GM12878 (cell line): ENCODE data around the gene ZMIZ1. TPM values are rescaled to one million over a fixed set of nuclear protein-coding genes. Genes with fewer than 3 reads are reported as not detected.

Experiments used
- ATAC-seq: fragments of 200-7000 bp; cut with Tn5 transposase; 3 replicates; pipeline ENCODE4 v1.9.1; 2020; ENCODE audit warnings: mild to moderate bottlenecking, moderate library complexity
- BruUV-seq: library from RNA; stranded (reverse); fragments of 400-500 nt; replicated peaks from 2 replicates; lab custom pipeline; 2021; lab: Mats Ljungman, UMichigan
- CTCF ChIA-PET: fragments of 300-600 bp; sonication (Branson Sonifier 250); formaldehyde crosslinking; extraction: SDS; loops from one replicate; lab custom pipeline; 2021; ENCODE audit warnings: inconsistent platforms; lab: Yijun Ruan, JAX
- POLR2A ChIA-PET: fragments of 350-600 bp; formaldehyde crosslinking; extraction: SDS; loops from one replicate; lab custom pipeline; 2021; ENCODE audit warnings: inconsistent platforms; lab: Charles Lee
- RAD21 ChIA-PET: fragments of 300-600 bp; sonication (Branson Sonifier 250); formaldehyde crosslinking; loops from one replicate; lab custom pipeline; 2023; ENCODE audit warnings: antibody characterized with exemption; ENCODE audit not compliant: unreplicated experiment; lab: Charles Lee
- SMC1A ChIA-PET: fragments of 300-600 bp; sonication (Branson Sonifier 250); formaldehyde crosslinking; loops from one replicate; lab custom pipeline; 2023; ENCODE audit not compliant: unreplicated experiment, uncharacterized antibody; lab: Charles Lee
- DNase-seq: peaks from one replicate; pipeline ENCODE4 v3.0.0-alpha.2; 2011; ENCODE audit warnings: low read depth, low spot score
- FAIRE-seq: peaks from 3 replicates; lab custom pipeline; 2011; peaks lifted over from hg19 to GRCh38; lab: Jason Lieb, UNC
- H2AFZ ChIP-seq: 2 replicates; pipeline ENCODE4 v1.6.0; 2011; ENCODE audit warnings: low read depth, low read length, control low read depth; ENCODE audit not compliant: control insufficient read depth
- H3K27ac ChIP-seq: 2 replicates; pipeline ENCODE4 v1.5.1; 2011; ENCODE audit warnings: control low read depth; ENCODE audit not compliant: control insufficient read depth, insufficient read depth
- H3K27me3 ChIP-seq, 2 experiments: replicated peaks in 1 of 2; 2 replicates each; pipeline versions ENCODE4 v1.6.0 to v1.6.1; 2011; ENCODE audit warnings: low read length in 1 of 2; ENCODE audit not compliant: control insufficient read depth in 2 of 2, insufficient read depth in 2 of 2
- H3K36me3 ChIP-seq, 2 experiments: 2 replicates each; pipeline ENCODE4 v1.5.1; 2011; ENCODE audit warnings: low read length in 1 of 2; ENCODE audit not compliant: control insufficient read depth in 2 of 2, insufficient read depth in 2 of 2
- H3K4me1 ChIP-seq: 2 replicates; pipeline ENCODE4 v1.6.1; 2011; ENCODE audit warnings: mild to moderate bottlenecking, low read length, moderate library complexity, mixed read lengths; ENCODE audit not compliant: control insufficient read depth, insufficient read depth
- H3K4me2 ChIP-seq: 2 replicates; pipeline ENCODE4 v1.6.0; 2011; ENCODE audit warnings: control low read depth; ENCODE audit not compliant: control insufficient read depth, insufficient read depth
- H3K4me3 ChIP-seq: fragments of 200-600 bp; sonication (generic); 2 replicates; pipeline ENCODE4 v1.5.1; 2016
- H3K79me2 ChIP-seq: 2 replicates; pipeline ENCODE4 v1.6.0; 2011; ENCODE audit warnings: low read length; ENCODE audit not compliant: control insufficient read depth, insufficient read depth
- H3K9ac ChIP-seq: 2 replicates; pipeline ENCODE4 v1.8.0; 2011; ENCODE audit warnings: low read length, control low read depth, mixed read lengths; ENCODE audit not compliant: control insufficient read depth, insufficient read depth
- H3K9me3 ChIP-seq: replicated peaks from 3 replicates; pipeline ENCODE4 v1.5.1; 2011; ENCODE audit warnings: mild to moderate bottlenecking, low read length; ENCODE audit not compliant: control insufficient read depth, insufficient read depth
- H4K20me1 ChIP-seq: 2 replicates; pipeline ENCODE4 v1.6.0; 2011; ENCODE audit not compliant: control insufficient read depth, insufficient read depth
- LARP7 ChIP-seq: fragments of 450-650 bp; IDR thresholded peaks from 2 replicates; pipeline ENCODE4 v1.6.1; 2017; ENCODE audit warnings: mild to moderate bottlenecking
- MTA3 ChIP-seq: IDR thresholded peaks from 2 replicates; pipeline ENCODE4 v1.6.1; 2012; ENCODE audit warnings: low read length, inconsistent platforms, borderline replicate concordance
- NFYA ChIP-seq: IDR thresholded peaks from 2 replicates; pipeline ENCODE4 v1.6.1; 2011; ENCODE audit warnings: low read depth, mild to moderate bottlenecking, low read length, improper control_type of control experiment, borderline replicate concordance
- SUPT20H ChIP-seq: IDR thresholded peaks from 2 replicates; pipeline ENCODE4 v1.6.1; 2011; ENCODE audit warnings: low read depth, mild to moderate bottlenecking, low read length, moderate library complexity, borderline replicate concordance; ENCODE audit not compliant: control insufficient read depth
- SUZ12 ChIP-seq: fragments of 200-600 bp; sonication (generic); IDR thresholded peaks from one replicate; pipeline ENCODE4 v1.6.1; 2018; ENCODE audit warnings: antibody characterized with exemption, mild to moderate bottlenecking; ENCODE audit not compliant: unreplicated experiment
- TAF1 ChIP-seq: IDR thresholded peaks from 2 replicates; pipeline ENCODE4 v1.6.1; 2011; ENCODE audit warnings: mild to moderate bottlenecking, low read depth, low read length, borderline replicate concordance
- TCF3 ChIP-seq: IDR thresholded peaks from 2 replicates; pipeline ENCODE4 v1.6.1; 2012; ENCODE audit warnings: low read depth, mild to moderate bottlenecking, low read length, borderline replicate concordance; ENCODE audit not compliant: insufficient read depth
- whole genome bisulfite sequencing: methylation state at CpG from one replicate; pipeline ENCODE4 v1.1.6; 2016; ENCODE audit warnings: low lambda C conversion rate; ENCODE audit not compliant: insufficient replicate concordance, insufficient coverage; ENCODE audit errors: missing lambda C conversion rate; 5-methylcytosine and 5-hydroxymethylcytosine counted together
- in situ Hi-C: fragments of 300-500 bp; cut with MboI; formaldehyde crosslinking; loops from 9 replicates; pipeline ENCODE4 v1.14.3; 2018; ENCODE audit warnings: mixed read lengths
- intact Hi-C: fragments of 100-400 bp; cut with micrococcal nuclease; formaldehyde crosslinking; loops from one replicate; pipeline ENCODE4 v1.14.2; 2022; ENCODE audit not compliant: unreplicated experiment
- polyA plus RNA-seq, 11 experiments: library from polyadenylated mRNA; depleted of rRNA in 4 of 11; unstranded in 6 of 11; stranded (reverse) in 5 of 11; fragments of >200 nt; fragmentation: Nextera tagmentation in 4 of 11; fragmentation: Illumina TruSeq in 1 of 11; extraction: Ambion mirVana in 4 of 11; extraction: Trizol in 1 of 11; gene quantifications; 1 replicate in 1 of 11; 2 replicates in 10 of 11; pipeline versions ENCODE4 v1.2.1 to v1.2.3, GENCODE V29; 2011 to 2016; ENCODE audit warnings: inconsistent platforms in 2 of 11, missing spikeins in 2 of 11, low read depth in 1 of 11
- total RNA-seq, 4 experiments: library from RNA; depleted of rRNA in 3 of 4; stranded (reverse); fragments of >200 nt in 3 of 4; fragmentation: Illumina TruSeq in 1 of 4; extraction: Trizol in 1 of 4; gene quantifications; 2 replicates each; pipeline versions ENCODE4 v1.2.1 to v1.2.3, GENCODE V29; 2013 to 2021
- TF ChIP-seq, protein P1 (sequence below): IDR thresholded peaks from 2 replicates; pipeline ENCODE4 v1.6.1; 2012; ENCODE audit warnings: low read depth, low read length, improper control_type of control experiment
- TF ChIP-seq, protein P2 (sequence below): fragments of 450-650 bp; formaldehyde crosslinking; IDR thresholded peaks from 2 replicates; pipeline ENCODE4 v1.5.0; 2022; ENCODE audit warnings: mild to moderate bottlenecking, missing genetic modification characterization

Gene ZMIZ1
- total and polyA plus RNA-seq, 10 of the 15 experiments (the other 5 are each of a cell fraction or from before 2014, with no cell fraction given), result 3.1 to 82.3 (median 14.9) TPM

DNA sequence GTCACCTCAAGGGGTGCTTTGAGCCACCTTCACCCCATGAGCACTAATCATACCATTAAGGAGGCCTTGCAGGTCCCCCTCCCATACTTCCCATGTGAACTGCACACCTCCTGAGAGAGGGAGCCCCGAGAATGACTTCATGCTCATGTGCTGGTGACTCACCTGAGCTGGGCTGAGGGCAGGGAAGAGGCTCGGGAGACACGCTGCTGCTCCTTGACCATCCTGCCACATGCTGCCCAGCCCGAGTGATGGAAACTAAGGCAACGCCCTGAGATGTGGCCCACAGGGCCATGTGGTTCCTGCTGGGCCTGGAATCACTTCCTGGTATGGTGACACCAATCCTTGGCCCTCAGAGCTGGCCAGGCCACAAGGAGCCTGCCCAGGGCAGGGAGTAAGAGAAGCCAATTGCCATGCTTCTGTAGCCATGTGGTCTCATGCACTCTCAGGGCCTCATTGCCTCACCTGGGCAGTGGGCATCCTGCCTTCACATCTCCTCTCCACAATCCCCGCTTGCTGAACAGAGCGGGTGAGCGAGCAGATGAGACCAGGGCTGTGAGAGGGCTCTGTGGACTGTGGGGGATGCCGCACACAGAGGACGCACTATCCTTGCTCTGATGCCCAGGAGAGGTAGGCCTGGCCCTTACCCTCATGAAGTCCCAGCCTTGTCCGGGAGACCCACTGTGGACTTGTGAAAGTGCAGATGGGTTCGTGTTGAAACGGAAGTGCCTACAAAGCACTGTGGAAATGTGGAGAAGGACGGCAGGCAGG is 260.2 kb downstream of the ZMIZ1 start:
- H3K4me1 ChIP-seq, result peaks cover 20% of the 10 kb centered on the region
- no peak for DNase-seq
- ChIA-PET RAD21 (interaction anchor here (1.6 kb wide), 1 partner anchor 17 kb away, joined by 3 read pairs; no protein-coding TSS in a partner anchor), SMC1A (interaction anchor here (0.6 to 1.8 kb wide), 4 partner anchors 16 to 716 kb away, joined by 3 to 7 read pairs (median 3); no protein-coding TSS in a partner anchor), POLR2A (interaction anchor here (0.8 kb wide), 1 partner anchor 43 kb away, joined by 4 read pairs; no protein-coding TSS in a partner anchor), CTCF (interaction anchor here (0.9 to 1.2 kb wide), 2 partner anchors 18 to 80 kb away, joined by 3 read pairs; no protein-coding TSS in a partner anchor)
- in situ Hi-C loops (no loop called here), intact Hi-C loops (no loop called here)
- H3K36me3 ChIP-seq, result no peaks in the 10 kb centered on the region
- ATAC-seq, result no peak
- H3K9ac ChIP-seq, result no peak overlapping the region
- TF ChIP-seq LARP7, result no peak
- TF ChIP-seq, protein P1, sequence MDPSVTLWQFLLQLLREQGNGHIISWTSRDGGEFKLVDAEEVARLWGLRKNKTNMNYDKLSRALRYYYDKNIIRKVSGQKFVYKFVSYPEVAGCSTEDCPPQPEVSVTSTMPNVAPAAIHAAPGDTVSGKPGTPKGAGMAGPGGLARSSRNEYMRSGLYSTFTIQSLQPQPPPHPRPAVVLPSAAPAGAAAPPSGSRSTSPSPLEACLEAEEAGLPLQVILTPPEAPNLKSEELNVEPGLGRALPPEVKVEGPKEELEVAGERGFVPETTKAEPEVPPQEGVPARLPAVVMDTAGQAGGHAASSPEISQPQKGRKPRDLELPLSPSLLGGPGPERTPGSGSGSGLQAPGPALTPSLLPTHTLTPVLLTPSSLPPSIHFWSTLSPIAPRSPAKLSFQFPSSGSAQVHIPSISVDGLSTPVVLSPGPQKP, result no peak
- no peak for TF ChIP-seq TAF1
- no peak for TF ChIP-seq SUPT20H
- no peak for TF ChIP-seq NFYA
- TF ChIP-seq MTA3, result no peak
- no peak for TF ChIP-seq TCF3
- TF ChIP-seq SUZ12, result no peak
- TF ChIP-seq, protein P2, sequence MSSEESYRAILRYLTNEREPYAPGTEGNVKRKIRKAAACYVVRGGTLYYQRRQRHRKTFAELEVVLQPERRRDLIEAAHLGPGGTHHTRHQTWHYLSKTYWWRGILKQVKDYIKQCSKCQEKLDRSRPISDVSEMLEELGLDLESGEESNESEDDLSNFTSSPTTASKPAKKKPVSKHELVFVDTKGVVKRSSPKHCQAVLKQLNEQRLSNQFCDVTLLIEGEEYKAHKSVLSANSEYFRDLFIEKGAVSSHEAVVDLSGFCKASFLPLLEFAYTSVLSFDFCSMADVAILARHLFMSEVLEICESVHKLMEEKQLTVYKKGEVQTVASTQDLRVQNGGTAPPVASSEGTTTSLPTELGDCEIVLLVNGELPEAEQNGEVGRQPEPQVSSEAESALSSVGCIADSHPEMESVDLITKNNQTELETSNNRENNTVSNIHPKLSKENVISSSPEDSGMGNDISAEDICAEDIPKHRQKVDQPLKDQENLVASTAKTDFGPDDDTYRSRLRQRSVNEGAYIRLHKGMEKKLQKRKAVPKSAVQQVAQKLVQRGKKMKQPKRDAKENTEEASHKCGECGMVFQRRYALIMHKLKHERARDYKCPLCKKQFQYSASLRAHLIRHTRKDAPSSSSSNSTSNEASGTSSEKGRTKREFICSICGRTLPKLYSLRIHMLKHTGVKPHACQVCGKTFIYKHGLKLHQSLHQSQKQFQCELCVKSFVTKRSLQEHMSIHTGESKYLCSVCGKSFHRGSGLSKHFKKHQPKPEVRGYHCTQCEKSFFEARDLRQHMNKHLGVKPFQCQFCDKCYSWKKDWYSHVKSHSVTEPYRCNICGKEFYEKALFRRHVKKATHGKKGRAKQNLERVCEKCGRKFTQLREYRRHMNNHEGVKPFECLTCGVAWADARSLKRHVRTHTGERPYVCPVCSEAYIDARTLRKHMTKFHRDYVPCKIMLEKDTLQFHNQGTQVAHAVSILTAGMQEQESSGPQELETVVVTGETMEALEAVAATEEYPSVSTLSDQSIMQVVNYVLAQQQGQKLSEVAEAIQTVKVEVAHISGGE (CRISPR knock-in tag), result no peak
- H3K9me3 ChIP-seq, result no peaks in the 10 kb centered on the region
- 89% methylated on average over 14 of the region's 14 CpGs for WGBS
- H3K27me3 ChIP-seq, result no peaks in the 10 kb centered on the region
- BruUV-seq, result no TSS peak
- no peak overlapping the region for H3K4me2 ChIP-seq
- no peaks in the 10 kb centered on the region for H4K20me1 ChIP-seq
- H3K27ac ChIP-seq, result no peak overlapping the region
- no peak overlapping the region for H3K4me3 ChIP-seq
- no peaks in the 10 kb centered on the region for H3K79me2 ChIP-seq
- FAIRE-seq, result no peak
- H2AFZ ChIP-seq, result no peak overlapping the region
